ENCODE measurements around the gene ISCU.

DNA sequence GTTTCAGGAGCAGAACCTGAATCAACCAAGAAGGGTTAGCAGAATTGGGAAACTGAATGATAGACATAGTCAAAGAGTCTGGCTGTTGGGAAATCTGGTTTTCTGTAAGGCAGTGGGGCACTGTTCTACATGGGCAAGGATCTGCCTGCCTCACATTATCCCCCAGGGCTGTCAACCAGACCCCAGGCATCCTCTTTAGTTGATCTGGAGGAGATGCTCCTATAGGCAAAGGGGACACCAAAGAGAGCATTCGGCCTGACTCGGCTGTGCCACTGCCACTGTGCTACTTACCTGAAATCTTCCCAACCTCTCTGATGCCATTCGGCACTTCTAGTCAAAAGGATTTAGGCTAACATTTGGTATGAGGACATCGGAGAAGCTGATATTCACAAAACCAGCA is 4.1 kb downstream of the ISCU start:
- TF ChIP-seq CTCF (IDR thresholded peaks at IDR 0.05; ENCODE audit: low read depth, low read length) = no peak
- TF ChIP-seq EZH2phosphoT487 (IDR thresholded peaks at IDR 0.05; ENCODE audit: low read depth) = no peak

All from OCI-LY3 (cell line).